ENCODE measurements around the gene ZNF319.

DNA sequence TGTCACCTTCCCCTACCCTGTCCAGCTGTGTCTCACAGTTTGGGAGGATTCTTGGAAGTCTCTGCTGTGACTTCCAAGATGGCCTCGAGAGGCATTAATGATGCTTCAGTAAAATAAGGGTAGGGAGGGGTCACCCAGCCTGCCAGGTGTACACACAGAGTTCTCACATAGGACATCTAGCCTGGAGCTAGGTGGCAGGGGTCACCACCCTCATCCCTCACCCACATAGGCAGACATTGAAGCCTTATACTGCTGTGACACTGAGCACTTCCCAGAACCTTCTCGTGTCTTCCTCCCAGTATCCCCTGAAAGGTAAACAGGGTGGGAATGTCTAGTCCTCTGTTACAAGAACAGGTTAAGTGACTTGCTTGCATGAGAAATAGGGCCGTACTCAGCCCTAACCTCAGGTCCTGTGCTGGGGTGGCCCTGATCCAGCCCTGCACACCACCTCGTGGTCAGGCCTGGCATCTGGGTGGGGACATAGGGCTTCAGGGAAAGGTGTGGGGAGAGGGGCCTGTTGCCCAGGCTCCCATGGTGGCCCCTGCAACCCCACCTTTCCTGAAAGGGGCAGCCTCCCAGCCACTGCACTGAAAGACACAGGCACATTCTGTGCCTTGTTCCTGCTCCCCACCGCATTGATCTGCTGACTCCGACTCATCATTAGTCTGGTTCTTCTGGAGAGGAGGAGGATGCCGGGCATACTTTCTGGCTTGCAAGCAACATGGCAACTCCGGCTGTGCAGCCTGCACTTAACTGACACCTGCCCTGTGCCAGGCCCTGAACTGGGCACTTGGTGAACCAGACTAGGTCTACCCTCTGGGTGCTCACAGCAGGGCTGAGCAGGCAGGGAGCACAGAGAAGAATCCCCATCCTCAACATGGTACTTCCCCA is 21.4 kb upstream of the ZNF319 start:
- TF ChIP-seq CTCF (conservative IDR thresholded peaks at IDR 0.05 in 1 of 2, IDR thresholded peaks at IDR 0.05 in 1 of 2; ENCODE audit: extremely low read depth in 1 of 2, insufficient read depth in 1 of 2, low read depth in 1 of 2, low read length in 2 of 2), result peak in 1 of 2 donors; percentile 8
- TF ChIP-seq EZH2 (IDR thresholded peaks at IDR 0.05; ENCODE audit: borderline replicate concordance, low read length), result no peak

Data from mammary epithelial cell (primary cell).